Body of pancreas (tissue), 4 donors: Measurements from ENCODE around the gene SVBP. TPM values are rescaled to one million over a fixed set of nuclear protein-coding genes. Genes with fewer than 3 reads are reported as not detected.

ENCODE experiments used
- ATAC-seq: fragments of 150-250 bp; one replicate; pipeline ENCODE4 v1.9.1; 2016
- DNase-seq, 4 donors: peaks; one replicate each; pipeline ENCODE4 v3.0.0-alpha.2; 2019
- H3K27ac ChIP-seq, 4 donors: fragments of 200-600 bp; sonication (generic); 1 replicate in 3 of 4; 2 replicates in 1 of 4; pipeline versions ENCODE4 v1.5.1 to v1.6.1; 2016 to 2019; ENCODE audit warnings: mild to moderate bottlenecking in 1 of 4, mixed read lengths in 1 of 4, moderate library complexity in 1 of 4
- H3K27me3 ChIP-seq, 2 donors: fragments of 200-600 bp; sonication (generic); one replicate each; pipeline ENCODE4 v1.6.0; 2016; ENCODE audit warnings: mild to moderate bottlenecking in 1 of 2
- H3K36me3 ChIP-seq, 2 donors: fragments of 200-600 bp; sonication (generic); replicated peaks in 1 of 2; 2 replicates each; pipeline ENCODE4 v1.5.1; 2016; ENCODE audit warnings: low read depth in 2 of 2; ENCODE audit not compliant: insufficient read depth in 1 of 2
- H3K4me1 ChIP-seq: fragments of 200-600 bp; sonication (generic); one replicate; pipeline ENCODE4 v1.6.0; 2016
- H3K4me3 ChIP-seq, 2 donors: fragments of 200-600 bp; sonication (generic); 1 replicate in 1 of 2; 2 replicates in 1 of 2; pipeline ENCODE4 v1.5.1; 2016 to 2019
- H3K9me3 ChIP-seq, 3 donors: fragments of 200-600 bp; sonication (generic); 1 replicate in 2 of 3; 2 replicates in 1 of 3; pipeline ENCODE4 v1.5.1; 2016
- POLR2A ChIP-seq, 3 donors: fragments of 450-650 bp; IDR thresholded peaks; one replicate each; pipeline ENCODE4 v1.6.1; 2016; ENCODE audit warnings: antibody characterized with exemption in 3 of 3, mild to moderate bottlenecking in 2 of 3
- WGBS, 2 donors: methylation state at CpG; one replicate each; pipeline ENCODE4 v1.1.5; 2017; 5-methylcytosine and 5-hydroxymethylcytosine counted together
- intact Hi-C: fragments of 100-400 bp; cut with DNase I; formaldehyde crosslinking; loops from one replicate; pipeline ENCODE4 v1.15.1; 2023
- total RNA-seq, 2 donors: library from RNA; depleted of rRNA; stranded (reverse); fragments of >200 nt; gene quantifications; one replicate each; pipeline ENCODE4 v1.1.0, GENCODE V29; 2016
- TF ChIP-seq, protein P1 (sequence below), 7 experiments: fragments of 450-650 bp in 4 of 7; fragments of 200-600 bp in 3 of 7; sonication (generic) in 3 of 7; IDR thresholded peaks; one replicate each; pipeline ENCODE4 v1.5.1; 2016 to 2019; ENCODE audit warnings: antibody characterized with exemption in 7 of 7

SVBP gene
- total RNA-seq, 2 donors from 2014 or later: 12.2 to 12.5 TPM

DNA sequence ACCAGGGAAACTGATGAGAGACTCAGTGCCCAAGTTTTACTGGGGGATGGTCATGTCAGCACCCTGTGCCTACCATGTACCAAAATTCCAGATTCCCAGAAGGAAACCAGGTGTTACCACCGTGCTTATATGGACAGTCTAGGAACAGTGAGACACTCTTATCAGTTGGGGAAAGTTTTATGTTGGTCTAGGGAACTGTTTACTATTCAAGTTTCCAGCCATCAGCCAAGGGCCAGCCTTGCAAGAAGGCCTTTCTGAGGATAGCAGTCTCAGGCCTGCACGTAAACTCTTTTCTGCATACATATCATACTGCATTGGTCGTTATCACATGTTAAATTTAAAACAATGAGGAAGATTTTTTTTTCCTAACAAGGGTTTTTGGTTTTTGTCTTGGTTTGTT, 19.8 kb downstream of the SVBP start:
- ATAC-seq (peak; percentile 9), DNase-seq (no peak)
- Histone ChIP-seq H3K4me3 (no peak overlapping the region), H3K27ac (no peak overlapping the region), H3K4me1 (no peaks in the 10 kb centered on the region), H3K9me3 (no peaks in the 10 kb centered on the region), H3K27me3 (no peaks in the 10 kb centered on the region), H3K36me3 (no peaks in the 10 kb centered on the region)
- TF ChIP-seq, protein P1, sequence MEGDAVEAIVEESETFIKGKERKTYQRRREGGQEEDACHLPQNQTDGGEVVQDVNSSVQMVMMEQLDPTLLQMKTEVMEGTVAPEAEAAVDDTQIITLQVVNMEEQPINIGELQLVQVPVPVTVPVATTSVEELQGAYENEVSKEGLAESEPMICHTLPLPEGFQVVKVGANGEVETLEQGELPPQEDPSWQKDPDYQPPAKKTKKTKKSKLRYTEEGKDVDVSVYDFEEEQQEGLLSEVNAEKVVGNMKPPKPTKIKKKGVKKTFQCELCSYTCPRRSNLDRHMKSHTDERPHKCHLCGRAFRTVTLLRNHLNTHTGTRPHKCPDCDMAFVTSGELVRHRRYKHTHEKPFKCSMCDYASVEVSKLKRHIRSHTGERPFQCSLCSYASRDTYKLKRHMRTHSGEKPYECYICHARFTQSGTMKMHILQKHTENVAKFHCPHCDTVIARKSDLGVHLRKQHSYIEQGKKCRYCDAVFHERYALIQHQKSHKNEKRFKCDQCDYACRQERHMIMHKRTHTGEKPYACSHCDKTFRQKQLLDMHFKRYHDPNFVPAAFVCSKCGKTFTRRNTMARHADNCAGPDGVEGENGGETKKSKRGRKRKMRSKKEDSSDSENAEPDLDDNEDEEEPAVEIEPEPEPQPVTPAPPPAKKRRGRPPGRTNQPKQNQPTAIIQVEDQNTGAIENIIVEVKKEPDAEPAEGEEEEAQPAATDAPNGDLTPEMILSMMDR (IDR thresholded peaks at IDR 0.05): no peak
- no peak for TF ChIP-seq POLR2A (IDR thresholded peaks at IDR 0.05)
- intact Hi-C loops: no loop called here
- WGBS, 2 donors: 50 to 54% methylated on average over 3 of the region's 3 CpGs

DNA sequence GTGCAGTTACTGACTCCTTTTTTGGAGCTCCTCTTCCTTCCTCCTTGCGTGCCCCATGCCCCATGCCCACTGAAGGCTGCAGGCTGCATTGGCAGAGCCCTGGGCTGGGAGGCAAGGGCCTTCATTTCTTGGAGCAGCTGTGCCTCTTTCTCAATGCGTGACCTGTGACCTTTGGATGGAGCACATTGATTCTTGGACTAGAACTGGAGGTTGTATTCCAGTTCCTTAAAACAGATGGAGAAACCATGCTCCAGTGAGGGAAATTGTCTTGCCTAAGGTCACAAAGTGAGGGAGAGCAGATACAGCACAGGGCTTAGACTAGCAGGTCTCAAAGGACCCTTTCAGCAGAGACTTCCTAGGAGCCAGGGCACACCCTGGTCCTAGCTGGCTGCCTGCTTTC, 23.4 kb downstream of the SVBP start:
- DNase-seq (no peak), ATAC-seq (no peak)
- H3K27ac ChIP-seq: no peak overlapping the region
- intact Hi-C loops: no loop called here
- H3K9me3 ChIP-seq: no peaks in the 10 kb centered on the region
- no peaks in the 10 kb centered on the region for H3K27me3 ChIP-seq
- TF ChIP-seq POLR2A (IDR thresholded peaks at IDR 0.05): no peak
- TF ChIP-seq, protein P1 (IDR thresholded peaks at IDR 0.05): no peak
- H3K36me3 ChIP-seq: no peaks in the 10 kb centered on the region
- WGBS, 2 donors: 86 to 94% methylated on average over 2 of the region's 2 CpGs
- H3K4me1 ChIP-seq: no peaks in the 10 kb centered on the region
- no peak overlapping the region for H3K4me3 ChIP-seq

DNA sequence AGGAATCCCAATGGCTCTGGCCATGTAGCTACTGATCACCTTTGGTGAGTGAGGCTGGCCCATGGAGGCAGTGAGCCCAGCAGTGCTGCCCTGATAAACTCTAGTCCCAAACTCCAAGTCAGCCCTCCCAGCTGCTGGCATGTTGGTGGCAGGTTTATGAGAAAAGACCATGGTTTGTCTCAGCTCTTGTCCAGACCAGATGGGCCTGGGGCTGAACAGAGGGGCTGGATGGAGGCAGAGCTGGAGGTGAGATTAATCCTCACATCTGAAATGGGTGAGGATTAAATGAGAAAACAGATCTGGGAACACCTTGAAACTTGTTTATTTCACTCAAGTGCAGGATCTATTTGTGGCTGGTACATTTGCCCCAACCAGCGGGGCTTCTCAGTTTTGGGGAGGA, 29.2 kb downstream of the SVBP start:
- H3K9me3 ChIP-seq: no peaks in the 10 kb centered on the region
- no peaks in the 10 kb centered on the region for H3K27me3 ChIP-seq
- H3K27ac ChIP-seq: no peak overlapping the region
- no peaks in the 10 kb centered on the region for H3K36me3 ChIP-seq
- H3K4me1 ChIP-seq: peaks cover 9% of the 10 kb centered on the region
- 100% methylated on average over 1 of the region's 1 CpG for WGBS, 2 donors
- TF ChIP-seq, protein P1 (IDR thresholded peaks at IDR 0.05): no peak
- TF ChIP-seq POLR2A (IDR thresholded peaks at IDR 0.05): no peak
- intact Hi-C loops: no loop called here
- ATAC-seq: no peak
- DNase-seq: no peak
- no peak overlapping the region for H3K4me3 ChIP-seq

DNA sequence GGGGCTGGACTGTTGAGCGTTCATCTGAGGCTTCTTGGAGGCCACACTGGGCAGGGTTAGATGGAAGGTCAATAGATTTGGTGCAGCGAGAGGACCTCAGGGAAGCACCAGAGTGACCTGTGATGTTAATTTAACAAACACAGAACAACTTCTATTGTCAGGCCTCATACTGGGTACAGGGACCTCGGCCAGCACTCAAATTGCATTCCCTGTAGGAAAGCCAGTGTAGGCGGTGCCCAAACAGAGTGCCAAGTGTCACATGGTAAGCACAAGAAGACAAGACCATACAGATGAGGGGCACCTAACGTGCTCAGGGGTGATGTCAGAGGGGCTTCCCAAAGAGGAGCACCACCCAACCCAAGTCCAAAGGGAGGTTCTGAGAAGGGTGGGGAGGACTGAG, 31.1 kb downstream of the SVBP start:
- no peaks in the 10 kb centered on the region for H3K27me3 ChIP-seq
- 84 to 96% methylated on average over 5 of the region's 5 CpGs for WGBS, 2 donors
- no peaks in the 10 kb centered on the region for H3K36me3 ChIP-seq
- no peak for TF ChIP-seq POLR2A (IDR thresholded peaks at IDR 0.05)
- TF ChIP-seq, protein P1 (IDR thresholded peaks at IDR 0.05): no peak
- no peaks in the 10 kb centered on the region for H3K9me3 ChIP-seq
- DNase-seq: no peak
- H3K27ac ChIP-seq: no peak overlapping the region
- no peak overlapping the region for H3K4me3 ChIP-seq
- intact Hi-C loops: no loop called here
- no peak for ATAC-seq
- peaks cover 9% of the 10 kb centered on the region for H3K4me1 ChIP-seq

DNA sequence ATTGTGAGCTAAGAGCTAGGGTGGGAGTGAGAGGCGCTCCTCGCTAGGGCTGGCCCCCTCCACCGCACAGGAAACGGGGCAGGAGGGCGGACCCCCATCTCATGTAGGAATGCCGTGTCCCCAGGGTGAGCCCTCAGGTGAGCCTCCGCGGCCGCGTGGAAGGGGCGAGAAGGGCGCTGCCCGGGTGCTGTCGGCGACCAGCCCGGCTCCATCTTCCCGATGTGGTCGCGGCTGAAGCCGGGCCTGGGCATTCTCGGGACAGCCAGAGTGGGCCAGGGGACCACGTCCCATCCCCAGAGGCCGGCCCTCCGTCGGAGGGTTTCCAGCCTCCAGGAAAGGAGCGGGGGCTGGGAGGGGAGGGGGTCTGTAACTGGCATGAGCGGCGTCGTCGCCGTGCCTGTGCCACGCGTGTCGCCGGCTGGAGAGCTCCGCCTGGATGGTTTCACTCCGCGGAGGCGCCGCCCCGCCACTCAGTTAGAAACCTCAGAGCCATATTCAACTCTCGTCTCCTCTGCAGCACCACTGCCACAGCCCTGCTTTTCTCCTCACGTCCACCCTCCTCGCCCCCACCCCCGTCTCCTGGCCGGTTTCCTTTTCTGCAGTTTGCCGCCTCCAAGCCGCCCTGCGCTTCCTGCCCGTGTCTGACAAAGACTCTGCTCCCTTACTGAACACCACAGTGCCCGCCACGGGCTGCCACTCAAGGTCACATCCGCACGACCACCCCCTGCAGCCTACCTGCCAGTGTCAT, 32.1 kb downstream of the SVBP start, which contains the start of gene TMEM269:
Gene TMEM269 (plus strand): TSS at position 46 of the 748 bp plus-strand sequence. CDS start 4,903 bp downstream, outside the sequence.
- Histone ChIP-seq H3K9me3 (no peaks in the 10 kb centered on the region), H3K4me3 (no peak within 1 kb of the TSS), H3K4me1 (peaks cover 9% of the 10 kb centered on the region), H3K27ac (no peak within 1 kb of the TSS), H3K27me3 (no peaks in the 10 kb centered on the region), H3K36me3 (no peaks in the 10 kb centered on the region)
- TF ChIP-seq, protein P1 (IDR thresholded peaks at IDR 0.05): no peak
- no peak for TF ChIP-seq POLR2A (IDR thresholded peaks at IDR 0.05)
- intact Hi-C loops: no loop called here
- ATAC-seq: peak; percentile 31
- 5 to 17% methylated on average over 30 to 52 of the region's 54 CpGs for WGBS, 2 donors
- DNase-seq: peak in 2 of 4 donors; percentile 10 to 20
